Femur (tissue), 1 donor: ENCODE data around the gene B4GALT6.

Source experiments
- DNase-seq: peaks from one replicate; pipeline ENCODE4 v3.0.0-alpha.2; 2017

B4GALT6 gene

DNA sequence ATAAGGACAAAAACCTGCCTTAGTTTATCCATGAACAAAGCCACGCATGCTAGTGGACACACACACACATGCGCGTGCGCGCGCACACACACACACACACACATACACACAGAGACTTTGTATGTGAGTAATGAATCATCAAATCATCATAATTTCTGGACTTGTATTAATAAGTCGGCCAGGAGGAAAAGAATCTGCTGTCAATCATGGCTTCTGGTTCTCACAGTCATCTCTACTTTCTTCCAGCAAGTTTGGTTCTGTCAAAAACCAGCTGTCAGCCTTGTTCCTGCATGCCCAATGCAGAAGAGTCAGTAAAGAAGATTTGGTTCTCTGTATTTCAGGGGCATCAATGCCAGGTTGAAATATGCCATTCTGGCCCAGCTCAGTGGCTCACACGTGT is 93.8 kb downstream of the B4GALT6 start:
- DNase-seq = no peak

DNA sequence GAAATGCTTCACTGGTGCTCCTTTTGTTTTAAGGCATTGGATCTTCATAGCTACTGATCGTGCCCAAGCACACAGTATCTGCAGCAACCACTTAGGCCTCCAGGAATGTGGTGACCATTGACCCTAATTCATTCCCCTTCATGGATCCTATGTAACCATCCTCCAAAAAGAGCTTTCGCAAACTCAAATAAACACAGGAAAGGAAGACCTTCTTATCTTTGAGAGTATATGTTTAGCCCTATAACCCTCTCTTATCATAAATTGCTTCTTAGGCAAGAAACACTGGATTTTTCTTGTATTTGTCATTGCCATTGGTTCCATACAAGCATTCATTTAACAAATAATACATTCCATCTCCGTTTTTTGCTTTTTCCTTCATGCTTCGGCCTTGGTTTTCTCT is 96.9 kb downstream of the B4GALT6 start:
- DNase-seq = no peak

DNA sequence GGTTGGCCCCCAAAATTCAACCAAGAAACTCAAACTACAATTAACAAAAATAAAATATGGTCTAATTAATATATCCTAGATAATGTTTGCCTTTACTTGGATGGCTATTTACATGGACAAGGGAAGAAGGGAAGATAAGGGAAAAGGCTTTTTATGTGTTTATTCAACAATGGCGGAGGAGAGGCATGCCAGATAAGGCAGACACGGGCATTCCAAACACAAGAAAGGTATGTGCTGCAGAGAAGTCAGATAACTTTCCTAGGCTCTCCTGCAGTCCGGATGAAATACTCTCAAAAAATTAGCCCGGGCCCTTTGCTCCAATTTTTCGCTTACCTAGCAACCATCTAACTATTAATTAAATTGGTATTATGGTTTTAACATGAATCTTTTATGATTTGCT is 97.8 kb downstream of the B4GALT6 start:
- no peak for DNase-seq

DNA sequence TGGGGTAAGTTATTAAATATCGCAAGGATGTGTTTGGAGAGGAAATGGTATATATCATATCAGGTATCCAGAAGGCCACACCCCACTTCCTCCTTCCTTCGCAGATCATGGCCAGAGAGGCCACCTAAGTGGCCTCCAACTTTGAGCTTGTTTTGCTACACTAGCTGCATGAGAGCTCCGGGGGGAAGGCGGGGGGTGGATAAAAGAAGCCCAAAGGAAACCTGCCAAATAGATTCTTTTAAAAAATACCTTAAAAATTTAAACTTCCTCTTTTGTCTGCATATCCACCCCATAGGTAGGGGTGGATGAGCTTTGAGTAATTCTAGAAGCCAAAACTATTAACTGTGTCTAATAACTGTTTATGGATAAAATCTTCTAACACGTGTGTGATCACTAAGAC is 98.4 kb downstream of the B4GALT6 start:
- no peak for DNase-seq

DNA sequence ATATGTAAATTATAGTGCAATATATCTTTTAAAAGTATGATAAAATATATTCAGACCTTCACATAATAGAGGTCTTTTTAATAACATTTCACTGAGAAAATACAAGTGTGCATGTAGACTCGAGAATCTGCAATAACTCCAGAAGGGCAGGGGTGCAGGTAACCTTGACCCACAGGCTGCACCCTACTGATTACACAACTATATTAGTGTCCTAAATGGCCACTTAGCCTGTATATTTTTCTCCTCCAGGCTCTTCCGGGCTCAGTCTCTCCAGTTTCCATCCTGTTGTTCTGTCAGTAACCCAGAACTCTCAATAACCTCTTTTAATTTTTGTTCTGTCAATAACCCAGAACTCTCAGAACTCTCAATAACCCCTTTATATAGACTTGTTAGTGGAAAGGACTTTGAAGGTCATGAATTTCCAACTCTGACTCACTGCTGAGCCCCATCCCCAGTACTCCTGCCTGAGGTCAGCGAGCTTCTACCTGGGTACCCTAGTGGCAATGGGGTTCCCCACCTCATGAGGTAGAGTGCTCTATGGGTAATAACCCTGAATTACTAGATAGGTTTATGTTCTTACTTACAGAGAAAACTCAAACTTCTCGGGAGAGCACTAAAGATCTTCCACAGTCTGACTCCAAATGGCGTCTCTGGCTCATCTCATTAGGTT is 101.1 kb downstream of the B4GALT6 start:
- no peak for DNase-seq

DNA sequence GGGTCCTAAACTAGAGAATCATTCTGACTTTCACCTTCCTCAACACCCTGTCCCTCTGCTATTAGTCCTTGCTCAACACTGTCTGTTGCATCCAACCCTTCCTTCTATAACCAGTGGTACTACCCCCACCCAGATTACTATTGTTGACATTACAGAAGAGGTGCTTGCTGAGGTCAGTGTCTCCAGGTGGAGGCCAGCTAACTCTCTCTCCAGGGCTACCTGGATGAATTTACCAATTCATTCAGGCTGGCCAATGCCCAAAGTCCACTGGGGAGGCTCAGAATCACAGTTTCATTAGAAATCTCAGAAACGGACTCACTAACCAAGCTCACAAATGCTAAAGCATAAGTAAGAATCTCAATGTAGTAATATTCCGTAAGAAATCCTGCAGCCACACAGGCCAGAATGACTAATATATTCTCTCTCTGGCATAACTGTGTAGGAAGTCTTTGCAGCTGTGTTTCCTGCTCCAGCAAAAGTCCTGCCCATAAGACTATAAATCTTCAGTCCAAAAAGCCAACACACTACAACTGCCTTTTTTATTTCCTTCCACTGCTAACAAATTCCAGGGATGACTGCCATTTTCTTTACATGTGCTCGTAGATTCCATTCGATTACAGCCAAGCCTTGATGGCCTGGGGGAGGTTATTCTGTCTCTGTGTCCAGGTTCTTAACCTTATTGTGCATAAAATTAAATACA is 102.7 kb downstream of the B4GALT6 start:
- DNase-seq = peak; percentile 35

DNA sequence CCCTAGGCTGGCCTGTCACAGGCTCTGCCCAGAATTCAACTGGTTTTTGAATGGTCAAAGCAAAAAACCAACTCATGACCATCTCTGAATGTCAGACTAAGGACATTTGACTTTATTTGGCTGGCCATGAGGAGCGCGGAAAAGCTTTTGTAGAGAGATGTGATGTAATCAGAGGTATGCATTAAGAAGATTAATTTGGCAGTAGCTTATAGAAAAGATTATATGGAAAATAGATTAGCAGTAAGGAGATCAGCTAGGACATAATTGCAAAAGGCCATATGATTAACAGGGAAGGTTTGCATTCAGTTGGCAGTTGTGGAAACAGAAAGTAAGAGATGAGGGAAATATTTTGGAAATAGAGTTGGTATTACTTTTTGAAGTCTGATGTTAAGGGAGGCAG is 105.0 kb downstream of the B4GALT6 start:
- no peak for DNase-seq

DNA sequence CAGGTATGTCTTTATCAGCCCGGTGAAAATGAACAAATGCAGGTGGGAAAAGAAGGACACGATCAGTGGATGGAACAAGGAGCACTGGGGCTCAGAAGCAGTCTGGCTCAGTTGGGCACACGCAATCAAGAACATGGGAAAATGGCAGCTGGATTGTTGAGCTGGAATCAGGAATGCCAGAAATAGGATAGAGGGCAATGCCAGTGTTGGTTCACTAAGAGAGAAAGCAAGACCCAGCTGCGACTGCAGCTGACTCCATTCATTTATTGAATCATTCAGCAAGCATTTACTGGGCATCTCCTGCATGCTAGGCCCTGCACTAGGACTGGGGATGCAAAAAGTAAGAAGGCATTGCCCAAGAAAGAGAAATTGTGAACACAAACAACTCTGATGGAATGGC is 106.3 kb downstream of the B4GALT6 start:
- no peak for DNase-seq

DNA sequence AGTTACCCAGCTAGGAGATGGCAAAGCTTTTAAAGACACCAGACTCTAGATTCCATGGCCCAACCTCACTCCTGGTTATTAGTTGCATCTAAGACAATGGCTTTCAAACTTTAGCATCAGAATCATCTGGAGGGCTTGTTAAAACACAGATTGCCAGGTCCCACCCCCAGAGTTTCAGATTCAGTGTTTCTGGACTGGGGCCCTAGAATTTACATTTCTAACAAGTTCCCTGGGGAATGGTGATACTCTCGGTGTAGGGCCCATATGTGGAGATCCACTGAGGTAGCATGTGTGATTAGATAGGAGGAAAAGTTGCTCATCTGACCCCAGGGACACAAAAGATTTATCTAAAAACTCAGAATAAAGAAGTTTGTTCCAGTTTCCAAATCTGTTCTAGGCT is 107.2 kb downstream of the B4GALT6 start:
- DNase-seq = no peak

DNA sequence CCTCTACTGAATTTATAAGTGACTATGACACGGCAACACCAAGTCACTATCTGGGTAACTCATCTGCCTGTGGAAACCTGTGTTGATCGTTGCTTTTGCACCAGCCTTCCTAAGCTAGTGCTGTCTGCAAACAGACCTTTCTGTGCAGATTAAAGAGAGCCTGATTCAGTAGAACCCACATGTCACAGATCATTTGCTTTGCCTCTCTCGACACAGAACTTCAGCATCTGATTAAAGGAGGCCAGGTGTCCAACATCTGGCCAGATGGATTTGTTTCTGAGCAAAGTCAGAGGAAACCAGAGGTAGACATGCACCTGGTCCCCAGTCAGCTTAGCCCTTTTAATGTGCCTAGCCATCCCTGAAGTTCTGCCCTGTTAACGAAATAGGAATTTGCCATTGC is 107.7 kb downstream of the B4GALT6 start:
- DNase-seq = no peak

DNA sequence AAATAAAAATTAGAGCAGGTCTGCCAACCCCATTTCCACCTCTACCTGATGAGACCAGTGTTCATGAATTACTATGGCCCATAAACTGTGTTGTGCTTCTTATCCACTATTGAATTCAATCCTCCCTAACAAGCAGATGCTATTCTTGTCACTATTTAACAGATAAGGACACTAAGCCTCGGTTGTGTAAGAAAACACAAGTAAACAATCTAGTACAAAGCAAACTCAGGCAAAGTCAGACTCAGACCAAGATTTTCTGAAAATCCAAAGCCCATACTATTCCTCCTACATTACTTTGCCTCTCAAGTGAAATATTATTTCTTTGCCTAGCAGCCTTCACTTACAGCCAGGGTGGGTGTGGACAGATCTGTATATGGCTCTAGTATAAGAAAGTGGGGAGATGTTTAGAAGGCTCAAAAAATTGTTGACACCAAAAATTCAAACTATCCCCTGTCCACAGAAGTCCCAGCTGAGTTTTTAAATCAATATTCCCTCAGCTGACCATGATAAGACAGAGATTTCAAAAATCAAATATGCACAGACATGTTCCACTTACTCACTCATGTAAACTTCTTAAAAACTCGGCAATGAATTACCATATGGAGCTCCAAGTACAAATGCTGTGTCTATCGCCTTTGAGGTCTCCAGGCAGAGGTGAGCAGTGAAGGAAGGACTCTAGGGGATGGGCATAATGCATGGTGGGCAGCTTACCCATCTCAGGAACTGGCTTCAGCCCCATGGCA is 108.7 kb downstream of the B4GALT6 start:
- DNase-seq = no peak

DNA sequence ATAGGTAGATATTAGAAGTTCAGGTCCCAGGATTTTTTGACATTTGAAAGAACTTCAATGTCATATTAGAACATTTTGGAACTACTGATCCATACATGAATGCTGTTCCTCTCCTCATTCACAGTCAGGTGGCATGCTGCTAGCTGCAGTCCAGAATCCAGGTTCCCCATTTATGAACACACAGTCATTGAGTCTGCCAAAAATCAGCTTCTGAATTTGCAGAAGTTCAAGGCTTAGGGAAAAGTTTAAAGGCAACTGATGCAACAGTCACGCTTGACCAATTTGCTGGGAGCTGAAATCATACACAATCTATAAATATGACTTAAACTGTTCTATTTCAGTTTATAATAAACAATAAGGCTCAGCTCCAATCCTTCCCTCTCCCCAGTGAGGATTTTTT is 110.0 kb downstream of the B4GALT6 start:
- DNase-seq = no peak
